K562 (cell line): ENCODE results near the gene CAPRIN2. TPM values are rescaled to one million over a fixed set of nuclear protein-coding genes. Genes with fewer than 3 reads are reported as not detected.
A peak's percentile ranks its signal among the peaks of the same experiment; 100 is the strongest.

Experiments
- C11orf30 ChIP-seq: fragments of 450-650 bp; IDR thresholded peaks from 2 replicates; pipeline ENCODE4 v1.6.1; 2016; ENCODE audit warnings: low read depth, mild to moderate bottlenecking
- FOXA1 ChIP-seq: fragments of 450-650 bp; IDR thresholded peaks from 2 replicates; pipeline ENCODE4 v1.6.1; 2016; ENCODE audit warnings: mild to moderate bottlenecking, borderline replicate concordance
- FOXM1 ChIP-seq, 2 experiments: fragments of 450-650 bp in 1 of 2; sonication (generic) in 1 of 2; formaldehyde crosslinking in 1 of 2; IDR thresholded peaks; 2 replicates each; pipeline versions ENCODE4 v1.6.1 to v1.9.0; 2017 to 2022; ENCODE audit warnings: low read depth in 2 of 2, mild to moderate bottlenecking in 2 of 2, missing genetic modification reagents in 1 of 2, moderate library complexity in 1 of 2
- KLF16 ChIP-seq: IDR thresholded peaks from 2 replicates; pipeline ENCODE4 v1.6.1; 2016; ENCODE audit warnings: antibody characterized with exemption
- MEIS2 ChIP-seq: fragments of 450-650 bp; IDR thresholded peaks from 2 replicates; pipeline ENCODE4 v1.6.1; 2014; ENCODE audit warnings: mild to moderate bottlenecking; ENCODE audit not compliant: partially characterized antibody
- NCOR1 ChIP-seq: fragments of 450-650 bp; IDR thresholded peaks from 2 replicates; pipeline ENCODE4 v1.6.1; 2016; ENCODE audit warnings: mild to moderate bottlenecking, moderate library complexity
- NFIC ChIP-seq: fragments of 450-650 bp; IDR thresholded peaks from 2 replicates; pipeline ENCODE4 v1.6.1; 2017; ENCODE audit warnings: mild to moderate bottlenecking, inconsistent platforms
- POLR2AphosphoS5 ChIP-seq: IDR thresholded peaks from 2 replicates; pipeline ENCODE4 v1.6.1; 2011; ENCODE audit warnings: mild to moderate bottlenecking, low read depth, low read length, moderate library complexity; ENCODE audit not compliant: control insufficient read depth, insufficient read depth
- PRDM10 ChIP-seq: fragments of 450-650 bp; IDR thresholded peaks from 2 replicates; pipeline ENCODE4 v1.6.1; 2018; ENCODE audit not compliant: partially characterized antibody
- RCOR1 ChIP-seq, 2 experiments: IDR thresholded peaks; 2 replicates each; pipeline ENCODE4 v1.6.1; 2012; ENCODE audit warnings: low read depth in 2 of 2, low read length in 2 of 2, borderline replicate concordance in 1 of 2, improper control_type of control experiment in 1 of 2
- SOX6 ChIP-seq: fragments of 450-650 bp; IDR thresholded peaks from 2 replicates; pipeline ENCODE4 v1.6.1; 2014; ENCODE audit warnings: mild to moderate bottlenecking
- TAL1 ChIP-seq: fragments of 450-650 bp; IDR thresholded peaks from 2 replicates; pipeline ENCODE4 v1.6.1; 2016; ENCODE audit warnings: mild to moderate bottlenecking
- TEAD4 ChIP-seq, 2 experiments: sonication (generic) in 1 of 2; formaldehyde crosslinking in 1 of 2; IDR thresholded peaks; 2 replicates each; pipeline versions ENCODE4 v1.6.1 to v1.8.0; 2012 to 2022; ENCODE audit warnings: borderline replicate concordance in 1 of 2, inconsistent platforms in 1 of 2, low read length in 1 of 2, mild to moderate bottlenecking in 1 of 2, missing genetic modification reagents in 1 of 2
- ZEB2 ChIP-seq: fragments of 450-650 bp; IDR thresholded peaks from 2 replicates; pipeline ENCODE4 v1.6.1; 2016
- ZSCAN29 ChIP-seq: fragments of 450-650 bp; IDR thresholded peaks from 2 replicates; pipeline ENCODE4 v1.6.1; 2017
- polyA plus RNA-seq, 8 experiments: library from polyadenylated mRNA; depleted of rRNA in 4 of 8; stranded (reverse) in 5 of 8; unstranded in 3 of 8; fragments of >200 nt; fragmentation: Nextera tagmentation in 2 of 8; fragmentation: Illumina TruSeq in 1 of 8; extraction: Ambion mirVana in 2 of 8; extraction: Trizol in 1 of 8; gene quantifications; 2 replicates each; pipeline versions ENCODE4 v1.2.1 to v1.2.3, GENCODE V29; 2011 to 2014; ENCODE audit warnings: inconsistent platforms in 1 of 8, missing spikeins in 1 of 8
- total RNA-seq, 7 experiments: library from RNA; depleted of rRNA in 6 of 7; stranded (reverse); fragments of >200 nt in 6 of 7; fragmentation: Illumina TruSeq in 2 of 7; extraction: Trizol in 2 of 7; gene quantifications; 2 replicates each; pipeline versions ENCODE4 v1.2.1 to v1.2.3, GENCODE V29; 2011 to 2021; ENCODE audit warnings: low replicate concordance in 1 of 7

CAPRIN2 gene
- total and polyA plus RNA-seq, 9 of the 15 experiments (the other 6 are each of a cell fraction or from before 2014, with no cell fraction given): 2.3 to 14.5 (median 8.9) TPM

- TF ChIP-seq FOXA1 (peak; percentile 90), RCOR1 (IDR thresholded peaks at IDR 0.05; ENCODE audit: borderline replicate concordance in 1 of 2, low read depth in 2 of 2, low read length in 2 of 2) (peak in 1 of 2 experiments; percentile 42; a peak in 2 of 4 replicates), KLF16 (peak; percentile 29; the same call in 1 of the 2 replicates), FOXM1 (IDR thresholded peaks at IDR 0.05; ENCODE audit: low read depth) (peak; percentile 94), FOXM1 (CRISPR knock-in tag; IDR thresholded peaks at IDR 0.05; ENCODE audit: low read depth) (no peak), NCOR1 (peak; percentile 59), TEAD4 (IDR thresholded peaks at IDR 0.05; ENCODE audit: low read length) (peak; percentile 89), TEAD4 (CRISPR knock-in tag; IDR thresholded peaks at IDR 0.05; ENCODE audit: borderline replicate concordance) (no peak), ZSCAN29 (no peak), MEIS2 (peak; percentile 91), NFIC (peak; percentile 39; the same call in 1 of the 2 replicates), TAL1 (peak; percentile 78), PRDM10 (peak; percentile 67), C11orf30 (no peak), ZEB2 (peak; percentile 75), POLR2AphosphoS5 (peak; percentile 47; the same call in 1 of the 2 replicates), SOX6 (peak; percentile 81)
These were observed 8.3 kb upstream of the CAPRIN2 start (continued) for GRCh38 chr12:30763053-30763452.
